Natural killer cell (primary cell): Measurements from ENCODE around the gene XAB2. TPM values are rescaled to one million over a fixed set of nuclear protein-coding genes. Genes with fewer than 3 reads are reported as not detected.

ENCODE experiments used
- ATAC-seq, 3 donors: fragments of 150-1000 bp in 2 of 3; fragments of 200-7000 bp in 1 of 3; cut with Tn5 transposase; 1 replicate in 1 of 3; 2 replicates in 2 of 3; pipeline ENCODE4 v1.10.0; 2021; ENCODE audit warnings: mild to moderate bottlenecking in 2 of 3, moderate library complexity in 2 of 3
- DNase-seq, 2 donors: peaks; one replicate each; pipeline versions ENCODE4 v3.0.0 to v3.0.0-alpha.2; 2013 to 2021; ENCODE audit warnings: mixed read lengths in 1 of 2
- H3K27ac ChIP-seq: one replicate; pipeline ENCODE4 v1.5.1; 2013; ENCODE audit warnings: mild to moderate bottlenecking, low read length
- H3K27me3 ChIP-seq: one replicate; pipeline ENCODE4 v1.6.1; 2013; ENCODE audit warnings: low read length; ENCODE audit not compliant: control insufficient read depth, insufficient read depth
- H3K36me3 ChIP-seq: one replicate; pipeline ENCODE4 v1.6.1; 2013; ENCODE audit warnings: low read length; ENCODE audit not compliant: control insufficient read depth, insufficient read depth
- H3K4me1 ChIP-seq: one replicate; pipeline ENCODE4 v1.6.1; 2013; ENCODE audit warnings: low read length; ENCODE audit not compliant: control insufficient read depth, insufficient read depth
- H3K4me3 ChIP-seq: one replicate; pipeline ENCODE4 v1.5.1; 2013; ENCODE audit warnings: low read length
- H3K9me3 ChIP-seq: one replicate; pipeline ENCODE4 v1.6.1; 2013; ENCODE audit warnings: low read length; ENCODE audit not compliant: control insufficient read depth, insufficient read depth
- H3K27ac Mint-ChIP-seq, 2 donors: one replicate each; pipeline ENCODE4 v1.8.0; 2022; ENCODE audit warnings: mild to moderate bottlenecking in 2 of 2, mixed read lengths in 2 of 2, moderate library complexity in 1 of 2
- H3K27me3 Mint-ChIP-seq, 2 donors: one replicate each; pipeline ENCODE4 v1.8.0; 2022; ENCODE audit warnings: low read depth in 2 of 2, mixed read lengths in 2 of 2
- H3K36me3 Mint-ChIP-seq: one replicate; pipeline ENCODE4 v1.8.0; 2022; ENCODE audit warnings: mixed read lengths
- H3K4me1 Mint-ChIP-seq, 2 donors: one replicate each; pipeline ENCODE4 v1.8.0; 2022; ENCODE audit warnings: mixed read lengths in 2 of 2
- H3K4me3 Mint-ChIP-seq: one replicate; pipeline ENCODE4 v1.8.0; 2022; ENCODE audit warnings: mild to moderate bottlenecking, moderate library complexity, mixed read lengths
- H3K9me3 Mint-ChIP-seq, 2 donors: one replicate each; pipeline ENCODE4 v1.8.0; 2022; ENCODE audit warnings: mixed read lengths in 2 of 2
- CTCF ChIP-seq: fragments of 200-600 bp; IDR thresholded peaks from one replicate; pipeline ENCODE4 v1.8.0; 2022; ENCODE audit warnings: antibody characterized with exemption
- WGBS: methylation state at CpG from one replicate; pipeline ENCODE4 v1.1.7; 2013; ENCODE audit warnings: missing lambda C conversion rate; ENCODE audit not compliant: insufficient coverage; 5-methylcytosine and 5-hydroxymethylcytosine counted together
- intact Hi-C: fragments of 100-400 bp; cut with micrococcal nuclease; formaldehyde crosslinking; loops from one replicate; pipeline ENCODE4 v1.14.2; 2022
- total RNA-seq, 4 donors: library from RNA; stranded (reverse); fragments of 120-200 nt in 1 of 4; gene quantifications; one replicate each; pipeline versions ENCODE4 v1.2.3 to v1.2.4, GENCODE V29; 2013 to 2022

XAB2 gene
- total RNA-seq, 3 donors from 2014 or later (not counting 1 experiment from before 2014, with no cell fraction given), result 60.2 to 70.8 (median 67.7) TPM

- 94% methylated on average over 16 of the region's 16 CpGs for WGBS
- no peaks in the 10 kb centered on the region for H3K9me3 Mint-ChIP-seq
- peaks cover 6% of the 10 kb centered on the region for H3K4me1 ChIP-seq
- H3K4me3 Mint-ChIP-seq, result no peak overlapping the region
- ATAC-seq, result peak in 2 of 3 donors; percentile 32 to 44
- TF ChIP-seq CTCF, result no peak
- H3K4me1 Mint-ChIP-seq, result peaks cover 1 to 27% of the 10 kb centered on the region in 2 donors
- H3K27me3 Mint-ChIP-seq, result no peaks in the 10 kb centered on the region
- H3K36me3 Mint-ChIP-seq, result no peaks in the 10 kb centered on the region
- DNase-seq, result no peak
- peak overlapping the region in 1 of 2 donors; percentile 23 for H3K27ac Mint-ChIP-seq
- H3K36me3 ChIP-seq, result peaks cover 64% of the 10 kb centered on the region
- H3K27ac ChIP-seq, result no peak overlapping the region
- H3K4me3 ChIP-seq, result no peak overlapping the region
- H3K9me3 ChIP-seq, result no peaks in the 10 kb centered on the region
- intact Hi-C loops, result no loop called here
- H3K27me3 ChIP-seq, result no peaks in the 10 kb centered on the region
These were observed 6.2 kb downstream of the XAB2 start for GRCh38 chr19:7622933-7623685.

GRCh38 chr19:7620442-7621412 lies 8.6 kb downstream of the XAB2 start:
- WGBS, result 98% methylated on average over 56 of the region's 57 CpGs
- Mint-ChIP-seq H3K9me3 (no peaks in the 10 kb centered on the region), H3K27me3 (no peaks in the 10 kb centered on the region), H3K4me1 (peaks cover 0 to 16% of the 10 kb centered on the region in 2 donors), H3K27ac (no peak overlapping the region), H3K4me3 (no peak overlapping the region), H3K36me3 (no peaks in the 10 kb centered on the region)
- Histone ChIP-seq H3K27me3 (no peaks in the 10 kb centered on the region), H3K27ac (no peak overlapping the region), H3K4me3 (no peak overlapping the region), H3K36me3 (peaks cover 51% of the 10 kb centered on the region), H3K9me3 (no peaks in the 10 kb centered on the region), H3K4me1 (no peaks in the 10 kb centered on the region)
- TF ChIP-seq CTCF, result no peak
- ATAC-seq (no peak), DNase-seq (no peak)
- intact Hi-C loops, result no loop called here

GRCh38 chr19:7619671-7620441 lies 9.5 kb downstream of the XAB2 start:
- Histone ChIP-seq H3K4me3 (no peak overlapping the region), H3K36me3 (peaks cover 49% of the 10 kb centered on the region), H3K9me3 (no peaks in the 10 kb centered on the region), H3K27me3 (no peaks in the 10 kb centered on the region), H3K27ac (no peak overlapping the region), H3K4me1 (no peaks in the 10 kb centered on the region)
- DNase-seq (no peak), ATAC-seq (no peak)
- intact Hi-C loops, result no loop called here
- Mint-ChIP-seq H3K27ac (no peak overlapping the region), H3K27me3 (no peaks in the 10 kb centered on the region), H3K4me3 (no peak overlapping the region), H3K4me1 (peaks cover 0 to 13% of the 10 kb centered on the region in 2 donors), H3K9me3 (no peaks in the 10 kb centered on the region), H3K36me3 (no peaks in the 10 kb centered on the region)
- WGBS, result 97% methylated on average over 48 of the region's 48 CpGs
- TF ChIP-seq CTCF, result no peak
